Right lobe of liver (tissue), 6 donors: ENCODE results near the gene MAP1LC3B. TPM values are rescaled to one million over a fixed set of nuclear protein-coding genes. Genes with fewer than 3 reads are reported as not detected.
A peak's percentile ranks its signal among the peaks of the same experiment; 100 is the strongest.

Source experiments
- ATAC-seq, 4 donors: fragments of 200-7000 bp; cut with Tn5 transposase; one replicate each; pipeline ENCODE4 v1.9.1; 2020; ENCODE audit warnings: mild to moderate bottlenecking in 4 of 4, moderate library complexity in 4 of 4
- DNase-seq, 3 donors: peaks; one replicate each; pipeline ENCODE4 v3.0.0-alpha.2; 2020
- H3K27ac ChIP-seq, 3 donors: fragments of 200-600 bp; one replicate each; pipeline ENCODE4 v1.8.0; 2022
- H3K27me3 ChIP-seq, 2 donors: fragments of 200-600 bp; one replicate each; pipeline ENCODE4 v1.8.0; 2022
- H3K36me3 ChIP-seq, 4 donors: fragments of 200-600 bp; sonication (generic) in 1 of 4; one replicate each; pipeline versions ENCODE4 v1.5.1 to v1.8.0; 2017 to 2022; ENCODE audit warnings: control low read depth in 1 of 4
- H3K4me1 ChIP-seq, 4 donors: fragments of 200-600 bp; sonication (generic) in 1 of 4; one replicate each; pipeline versions ENCODE4 v1.5.1 to v1.8.0; 2017 to 2022; ENCODE audit warnings: control low read depth in 1 of 4
- H3K4me3 ChIP-seq, 3 donors: fragments of 200-600 bp; one replicate each; pipeline ENCODE4 v1.8.0; 2022
- H3K9me3 ChIP-seq, 4 donors: fragments of 200-600 bp; sonication (generic) in 1 of 4; one replicate each; pipeline versions ENCODE4 v1.5.1 to v1.8.0; 2017 to 2022; ENCODE audit warnings: control low read depth in 1 of 4
- POLR2A ChIP-seq: fragments of 450-650 bp; IDR thresholded peaks from one replicate; pipeline ENCODE4 v1.6.1; 2017; ENCODE audit warnings: antibody characterized with exemption, mild to moderate bottlenecking
- WGBS: methylation state at CpG from one replicate; pipeline ENCODE4 v1.1.6; 2018; ENCODE audit warnings: low coverage, low lambda C conversion rate; ENCODE audit not compliant: insufficient coverage; ENCODE audit errors: missing lambda C conversion rate; 5-methylcytosine and 5-hydroxymethylcytosine counted together
- intact Hi-C, 2 donors: fragments of 100-400 bp; cut with DNase I; formaldehyde crosslinking; loops; one replicate each; pipeline versions ENCODE4 v1.11.2 to v1.14.1; 2022
- total RNA-seq, 6 experiments: library from RNA; depleted of rRNA in 2 of 6; stranded (reverse); fragments of >200 nt in 2 of 6; fragmentation: NEBNext Ultra II Directional in 3 of 6; extraction: Animal tissue kit (Norgen Biotek cat#: 25700) in 3 of 6; gene quantifications; one replicate each; pipeline versions ENCODE4 v1.1.0 to v1.2.4, GENCODE V29; 2016 to 2023
- TF ChIP-seq, protein P1 (sequence below), 4 donors: fragments of 200-600 bp in 3 of 4; fragments of 450-650 bp in 1 of 4; IDR thresholded peaks; one replicate each; pipeline versions ENCODE4 v1.5.1 to v1.8.0; 2016 to 2022; ENCODE audit warnings: antibody characterized with exemption in 4 of 4, mild to moderate bottlenecking in 2 of 4
- donor health status: DM: no; HTN: yes; CAD: no.
- donor health status: DM: no; HTN: no; CAD: no.
- donor health status: DM: no; HTN: no; CAD: no.
- donor health status: DM: no; HTN: yes; CAD: no.
- donor health status: DM: no; HTN: yes; CAD: no.

The MAP1LC3B gene
- total RNA-seq, 6 experiments from 2014 or later = 16.5 to 48.8 (median 25.6) TPM

GRCh38 chr16:87423429-87423828, 31.3 kb downstream of the MAP1LC3B start:
- intact Hi-C loops = no loop called here
- no peaks in the 10 kb centered on the region for H3K9me3 ChIP-seq
- no peak overlapping the region for H3K4me3 ChIP-seq
- no peak for TF ChIP-seq POLR2A
- TF ChIP-seq, protein P1, sequence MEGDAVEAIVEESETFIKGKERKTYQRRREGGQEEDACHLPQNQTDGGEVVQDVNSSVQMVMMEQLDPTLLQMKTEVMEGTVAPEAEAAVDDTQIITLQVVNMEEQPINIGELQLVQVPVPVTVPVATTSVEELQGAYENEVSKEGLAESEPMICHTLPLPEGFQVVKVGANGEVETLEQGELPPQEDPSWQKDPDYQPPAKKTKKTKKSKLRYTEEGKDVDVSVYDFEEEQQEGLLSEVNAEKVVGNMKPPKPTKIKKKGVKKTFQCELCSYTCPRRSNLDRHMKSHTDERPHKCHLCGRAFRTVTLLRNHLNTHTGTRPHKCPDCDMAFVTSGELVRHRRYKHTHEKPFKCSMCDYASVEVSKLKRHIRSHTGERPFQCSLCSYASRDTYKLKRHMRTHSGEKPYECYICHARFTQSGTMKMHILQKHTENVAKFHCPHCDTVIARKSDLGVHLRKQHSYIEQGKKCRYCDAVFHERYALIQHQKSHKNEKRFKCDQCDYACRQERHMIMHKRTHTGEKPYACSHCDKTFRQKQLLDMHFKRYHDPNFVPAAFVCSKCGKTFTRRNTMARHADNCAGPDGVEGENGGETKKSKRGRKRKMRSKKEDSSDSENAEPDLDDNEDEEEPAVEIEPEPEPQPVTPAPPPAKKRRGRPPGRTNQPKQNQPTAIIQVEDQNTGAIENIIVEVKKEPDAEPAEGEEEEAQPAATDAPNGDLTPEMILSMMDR (IDR thresholded peaks at IDR 0.05) = no peak
- H3K27ac ChIP-seq = no peak overlapping the region
- no peak for ATAC-seq
- DNase-seq = peak in 1 of 3 donors; percentile 22
- no peaks in the 10 kb centered on the region for H3K27me3 ChIP-seq
- 80% methylated on average over 1 of the region's 15 CpGs for WGBS
- peaks cover 0 to 59% (median 28%) of the 10 kb centered on the region in 4 donors for H3K36me3 ChIP-seq
- H3K4me1 ChIP-seq = no peaks in the 10 kb centered on the region

GRCh38 chr16:87424266-87424665, 32.1 kb downstream of the MAP1LC3B start:
- intact Hi-C loops = no loop called here
- WGBS = 90% methylated on average over 3 of the region's 12 CpGs
- H3K27me3 ChIP-seq = no peaks in the 10 kb centered on the region
- H3K9me3 ChIP-seq = no peaks in the 10 kb centered on the region
- H3K4me1 ChIP-seq = no peaks in the 10 kb centered on the region
- H3K27ac ChIP-seq = no peak overlapping the region
- peaks cover 0 to 55% (median 22%) of the 10 kb centered on the region in 4 donors for H3K36me3 ChIP-seq
- no peak overlapping the region for H3K4me3 ChIP-seq
- TF ChIP-seq, protein P1 (IDR thresholded peaks at IDR 0.05) = no peak
- no peak for TF ChIP-seq POLR2A
- ATAC-seq (no peak), DNase-seq (peak in 1 of 3 donors; percentile 22)

DNA sequence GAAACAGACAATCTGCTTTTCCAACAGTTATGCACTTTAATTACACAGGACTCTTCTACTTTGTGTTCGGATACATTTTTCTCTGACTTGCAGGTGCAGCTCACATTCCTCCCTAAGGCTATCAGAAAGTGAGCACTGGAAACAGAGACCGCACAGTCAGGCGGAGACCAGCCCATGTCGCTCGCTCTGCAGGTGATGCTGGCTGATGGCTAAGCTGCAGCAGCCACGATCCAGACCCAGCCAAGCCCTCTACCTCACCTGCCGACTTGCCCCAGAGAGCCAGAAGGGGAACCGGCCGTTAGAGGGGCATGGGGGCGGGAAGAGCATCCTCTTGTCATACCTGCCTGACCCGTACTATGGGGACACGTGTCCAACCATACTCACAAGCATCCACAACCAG, 33.8 kb downstream of the MAP1LC3B start:
- no peak for ATAC-seq
- no peak overlapping the region for H3K27ac ChIP-seq
- H3K36me3 ChIP-seq = peaks cover 0 to 51% (median 19%) of the 10 kb centered on the region in 4 donors
- no peaks in the 10 kb centered on the region for H3K9me3 ChIP-seq
- no peaks in the 10 kb centered on the region for H3K27me3 ChIP-seq
- intact Hi-C loops = no loop called here
- no peaks in the 10 kb centered on the region for H3K4me1 ChIP-seq
- no peak for TF ChIP-seq POLR2A
- TF ChIP-seq, protein P1 (IDR thresholded peaks at IDR 0.05) = no peak
- WGBS = 86% methylated on average over 1 of the region's 12 CpGs
- H3K4me3 ChIP-seq = no peak overlapping the region
- peak in 1 of 3 donors; percentile 32 for DNase-seq

- Histone ChIP-seq H3K27ac (no peak overlapping the region), H3K4me1 (no peaks in the 10 kb centered on the region), H3K9me3 (no peaks in the 10 kb centered on the region), H3K4me3 (no peak overlapping the region), H3K27me3 (no peaks in the 10 kb centered on the region), H3K36me3 (peaks cover 0 to 47% (median 17%) of the 10 kb centered on the region in 4 donors)
- TF ChIP-seq, protein P1 (IDR thresholded peaks at IDR 0.05) = no peak
- TF ChIP-seq POLR2A = no peak
- DNase-seq (peak in 1 of 3 donors; percentile 35), ATAC-seq (no peak)
- intact Hi-C loops = no loop called here
- WGBS = 74% methylated on average over 12 of the region's 18 CpGs
Measured at GRCh38 chr16:87426423-87427215, 34.5 kb downstream of the MAP1LC3B start.
